ENCODE results near the gene THAP8. TPM values are rescaled to one million over a fixed set of nuclear protein-coding genes. Genes with fewer than 3 reads are reported as not detected.

THAP8 gene
- total and polyA plus RNA-seq, 2 of the 4 experiments (the other 2 are of a cell fraction), result 1.8 to 5.9 TPM

DNA sequence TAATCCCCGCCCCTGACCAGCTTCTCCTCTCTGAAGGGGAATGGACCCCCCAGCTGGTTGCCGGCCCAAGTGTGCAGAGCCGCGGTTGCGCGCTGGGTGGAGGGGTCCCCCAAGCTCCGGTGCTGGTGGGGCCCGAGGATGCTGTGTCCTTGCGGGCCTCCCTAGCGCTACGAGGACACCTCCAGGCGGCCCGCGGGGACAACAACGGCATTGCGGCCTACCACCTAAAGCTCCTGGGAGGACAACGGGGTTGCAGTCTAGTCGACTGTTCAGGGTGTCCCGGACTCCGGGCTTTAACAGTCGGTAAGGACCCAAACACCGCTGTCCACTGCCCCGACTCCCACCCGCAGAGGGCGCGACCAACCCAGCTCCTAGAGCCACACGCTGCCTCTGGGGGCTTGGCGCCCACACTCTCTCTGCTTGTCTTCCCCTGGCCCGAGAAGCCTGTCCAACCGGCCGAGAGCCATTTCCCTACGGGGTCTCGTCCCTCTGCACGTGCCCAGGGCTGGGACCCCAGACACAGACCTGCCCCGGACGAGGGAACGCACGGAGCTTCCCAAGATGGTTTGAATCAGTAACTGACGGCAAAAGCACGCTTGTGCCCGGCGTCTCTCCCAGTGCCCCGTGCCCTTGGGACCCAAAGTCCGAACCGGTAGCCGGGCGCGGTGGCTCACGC lies 60.0 kb downstream of the THAP8 start (continued):
- no peak for TF ChIP-seq FOS (IDR thresholded peaks at IDR 0.05; ENCODE audit: low read depth, low read length)

DNA sequence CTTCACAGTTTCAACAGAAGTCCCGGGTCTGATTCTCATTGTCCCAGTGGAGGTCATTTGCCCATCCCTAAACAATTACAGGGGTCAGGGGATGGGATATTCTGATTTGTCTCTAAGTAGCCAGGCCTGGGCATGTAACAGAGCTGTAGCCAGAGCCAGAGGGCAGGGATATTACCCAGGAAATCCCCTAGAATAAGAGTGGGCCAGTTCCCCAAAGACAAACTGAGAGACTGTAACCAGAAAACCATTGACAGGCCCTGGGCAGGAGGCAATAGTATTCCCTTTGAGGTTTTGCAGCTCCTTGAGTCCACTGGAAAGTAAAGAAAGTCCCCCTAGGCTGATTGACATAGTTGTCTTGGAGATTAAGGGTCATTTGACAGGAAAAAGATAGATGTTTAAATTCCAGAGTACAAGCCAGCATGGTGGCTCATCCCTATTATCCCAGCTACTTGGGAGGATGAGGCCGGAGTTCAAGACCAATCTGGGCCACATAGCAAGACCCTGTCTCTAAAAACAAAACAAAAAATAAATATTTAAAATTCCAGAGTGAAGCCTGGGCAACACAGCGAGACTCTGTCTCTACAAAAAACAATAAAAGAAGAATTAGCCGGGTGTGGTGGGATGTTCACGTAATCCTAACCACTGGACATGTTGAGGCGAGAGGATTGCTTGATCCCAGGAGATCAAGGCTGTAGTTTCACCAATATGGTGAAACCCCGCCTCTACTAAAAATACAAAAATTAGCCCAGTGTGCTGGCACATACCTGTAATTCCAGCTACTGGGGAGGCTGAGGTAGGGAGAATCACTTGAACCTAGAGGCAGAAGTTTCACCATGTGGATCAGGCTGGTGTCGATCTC lies 60.9 kb downstream of the THAP8 start:
- Histone ChIP-seq H2BK20ac (ENCODE audit: low read depth, low read length) (no peak overlapping the region), H3K4me1 (ENCODE audit: control insufficient read depth, insufficient read depth, low read length) (no peaks in the 10 kb centered on the region), H2BK5ac (ENCODE audit: low read depth, low read length, poor library complexity, severe bottlenecking) (no peak overlapping the region), H2AK5ac (ENCODE audit: low read depth, low read length) (no peak overlapping the region), H3K23ac (ENCODE audit: low read depth, low read length) (no peak overlapping the region), H3K9me3 (ENCODE audit: control insufficient read depth, insufficient read depth, low read length) (peaks cover 5% of the 10 kb centered on the region), H3K56ac (ENCODE audit: extremely low read depth, insufficient read depth, low read length) (no peak overlapping the region), H4K5ac (ENCODE audit: low read depth, low read length) (no peak overlapping the region), H3K27ac (ENCODE audit: insufficient read depth, low read length) (no peak overlapping the region), H2AK9ac (replicated peaks; ENCODE audit: low read depth, low read length, poor library complexity) (no peak overlapping the region), H3K9me1 (ENCODE audit: insufficient read depth, low read length) (no peaks in the 10 kb centered on the region; the same call in 1 of the 2 replicates), H3K9ac (ENCODE audit: low read depth, low read length) (no peak overlapping the region), H3K14ac (replicated peaks; ENCODE audit: low read depth, low read length) (no peak overlapping the region), H3K79me1 (ENCODE audit: low read depth in 1 of 2, low read length in 2 of 2) (peaks cover 13 to 28% of the 10 kb centered on the region in 2 experiments; a peak in 3 of 4 replicates), H4K20me1 (ENCODE audit: insufficient read depth, low read length) (0 out of 2 replicates have a peak, but pooled peaks cover 4% of the 10 kb centered on the region), H4K8ac (ENCODE audit: low read depth in 2 of 2, low read length in 2 of 2) (no peak overlapping the region), H2AFZ (replicated peaks; ENCODE audit: low read length, poor library complexity) (no peak overlapping the region), H3K18ac (ENCODE audit: low read depth, low read length) (no peak overlapping the region), H2BK15ac (ENCODE audit: low read depth, low read length) (no peak overlapping the region), H3K4me2 (ENCODE audit: low read depth, low read length) (no peak overlapping the region), H4K91ac (ENCODE audit: insufficient read depth, low read depth, low read length) (no peak overlapping the region), H3K27me3 (ENCODE audit: control insufficient read depth, insufficient read depth, low read length) (peaks cover 2% of the 10 kb centered on the region; the same call in 1 of the 2 replicates), H3K4me3 (ENCODE audit: insufficient read depth, low read depth, low read length) (no peak overlapping the region), H3K36me3 (ENCODE audit: control insufficient read depth, insufficient read depth, low read length) (no peaks in the 10 kb centered on the region), H2BK120ac (ENCODE audit: low read depth, low read length) (no peak overlapping the region), H3K4ac (ENCODE audit: low read depth, low read length) (no peak overlapping the region)
- dilution Hi-C loops (cut with HindIII; ENCODE audit: low sequenced_read_pairs, unreplicated experiment) (no loop called here), intact Hi-C loops (cut with micrococcal nuclease) (no loop called here), in situ Hi-C loops (cut with MboI; ENCODE audit: low sequenced_read_pairs) (no loop called here)
- no peak for DNase-seq
- TF ChIP-seq CEBPB (IDR thresholded peaks at IDR 0.05; ENCODE audit: low read depth, low read length), result no peak
- TF ChIP-seq, protein P1, sequence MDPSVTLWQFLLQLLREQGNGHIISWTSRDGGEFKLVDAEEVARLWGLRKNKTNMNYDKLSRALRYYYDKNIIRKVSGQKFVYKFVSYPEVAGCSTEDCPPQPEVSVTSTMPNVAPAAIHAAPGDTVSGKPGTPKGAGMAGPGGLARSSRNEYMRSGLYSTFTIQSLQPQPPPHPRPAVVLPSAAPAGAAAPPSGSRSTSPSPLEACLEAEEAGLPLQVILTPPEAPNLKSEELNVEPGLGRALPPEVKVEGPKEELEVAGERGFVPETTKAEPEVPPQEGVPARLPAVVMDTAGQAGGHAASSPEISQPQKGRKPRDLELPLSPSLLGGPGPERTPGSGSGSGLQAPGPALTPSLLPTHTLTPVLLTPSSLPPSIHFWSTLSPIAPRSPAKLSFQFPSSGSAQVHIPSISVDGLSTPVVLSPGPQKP (IDR thresholded peaks at IDR 0.05; ENCODE audit: borderline replicate concordance, low read depth, low read length), result no peak
- no TSS peak for BruUV-seq (replicated peaks)
- WGBS, 2 experiments (ENCODE audit: extremely low coverage in 2 of 2, insufficient read length in 1 of 2), result no CpG with 5 or more reads among the region's 8 CpGs
- ChIA-PET CTCF (no interaction called here), POLR2A (ENCODE audit: unreplicated experiment) (no interaction called here)
- ATAC-seq (ENCODE audit: low read depth), result no peak
